GM20431 (cell line): ENCODE measurements around the gene RASSF8.

Source experiments
- in situ Hi-C: fragments of 300-500 bp; cut with MseI, MboI; formaldehyde crosslinking; loops from one replicate; pipeline ENCODE4 v1.15.0; 2020; ENCODE audit warnings: low sequenced_read_pairs; ENCODE audit not compliant: unreplicated experiment

Gene RASSF8

GRCh38 chr12:26018926-26019325 is 60.4 kb downstream of the RASSF8 start:
- in situ Hi-C loops = loop anchor here (25.0 kb wide), 1 partner anchor 582 kb away; no protein-coding TSS in a partner anchor

- in situ Hi-C loops = loop anchor here (25.0 kb wide), 1 partner anchor 584 kb away; no protein-coding TSS in a partner anchor
Measured at GRCh38 chr12:26021534-26021933, 63.1 kb downstream of the RASSF8 start.

- in situ Hi-C loops = loop anchor here (25.0 kb wide), 1 partner anchor 585 kb away; no protein-coding TSS in a partner anchor
Measured at GRCh38 chr12:26022043-26022442, 63.6 kb downstream of the RASSF8 start.

- in situ Hi-C loops = no loop called here
Measured at GRCh38 chr12:26026713-26027112, 68.2 kb downstream of the RASSF8 start.

GRCh38 chr12:26027401-26027800 is 68.9 kb downstream of the RASSF8 start:
- in situ Hi-C loops = no loop called here

GRCh38 chr12:26028953-26029735 is 70.7 kb downstream of the RASSF8 start:
- in situ Hi-C loops = no loop called here

GRCh38 chr12:26029736-26030022 is 71.2 kb downstream of the RASSF8 start:
- in situ Hi-C loops = no loop called here

GRCh38 chr12:26030371-26030770 is 71.9 kb downstream of the RASSF8 start:
- in situ Hi-C loops = no loop called here

- in situ Hi-C loops = no loop called here
Measured at GRCh38 chr12:26031318-26031717, 72.8 kb downstream of the RASSF8 start.

- in situ Hi-C loops = no loop called here
Measured at GRCh38 chr12:26031827-26032226, 73.3 kb downstream of the RASSF8 start.

- in situ Hi-C loops = no loop called here
Measured at GRCh38 chr12:26032290-26032689, 73.8 kb downstream of the RASSF8 start.

GRCh38 chr12:26032719-26033241 is 74.3 kb downstream of the RASSF8 start:
- in situ Hi-C loops = no loop called here

- in situ Hi-C loops = no loop called here
Measured at GRCh38 chr12:26034371-26035142, 76.1 kb downstream of the RASSF8 start.

- in situ Hi-C loops = no loop called here
Measured at GRCh38 chr12:26036877-26037276, 78.4 kb downstream of the RASSF8 start.

- in situ Hi-C loops = no loop called here
Measured at GRCh38 chr12:26037615-26038220, 79.2 kb downstream of the RASSF8 start.

GRCh38 chr12:26042645-26043044 is 84.2 kb downstream of the RASSF8 start:
- in situ Hi-C loops = no loop called here

GRCh38 chr12:26043135-26044006 is 84.9 kb downstream of the RASSF8 start:
- in situ Hi-C loops = no loop called here

- in situ Hi-C loops = no loop called here
Measured at GRCh38 chr12:26044007-26044394, 85.5 kb downstream of the RASSF8 start.

GRCh38 chr12:26044592-26044991 is 86.1 kb downstream of the RASSF8 start:
- in situ Hi-C loops = no loop called here

- in situ Hi-C loops = no loop called here
Measured at GRCh38 chr12:26046203-26046602, 87.7 kb downstream of the RASSF8 start.
